Measurements from ENCODE around the gene DTX2.
"Not testable (repeated sequence)": the region's sequence is repeated elsewhere in the genome, so short reads cannot be mapped to it uniquely, and the experiment has no call there.

- not testable (repeated sequence) for TF ChIP-seq CTCF (IDR thresholded peaks at IDR 0.05; ENCODE audit: poor library complexity, severe bottlenecking); TAF1 (IDR thresholded peaks at IDR 0.05; ENCODE audit: low read depth); RAD21 (conservative IDR thresholded peaks at IDR 0.05); POLR2AphosphoS5 (IDR thresholded peaks at IDR 0.05); EZH2 (IDR thresholded peaks at IDR 0.05; ENCODE audit: borderline replicate concordance, insufficient read depth, low read length, poor library complexity, severe bottlenecking); EP300 (conservative IDR thresholded peaks at IDR 0.05; ENCODE audit: poor library complexity, severe bottlenecking)
- TF ChIP-seq, protein P1, sequence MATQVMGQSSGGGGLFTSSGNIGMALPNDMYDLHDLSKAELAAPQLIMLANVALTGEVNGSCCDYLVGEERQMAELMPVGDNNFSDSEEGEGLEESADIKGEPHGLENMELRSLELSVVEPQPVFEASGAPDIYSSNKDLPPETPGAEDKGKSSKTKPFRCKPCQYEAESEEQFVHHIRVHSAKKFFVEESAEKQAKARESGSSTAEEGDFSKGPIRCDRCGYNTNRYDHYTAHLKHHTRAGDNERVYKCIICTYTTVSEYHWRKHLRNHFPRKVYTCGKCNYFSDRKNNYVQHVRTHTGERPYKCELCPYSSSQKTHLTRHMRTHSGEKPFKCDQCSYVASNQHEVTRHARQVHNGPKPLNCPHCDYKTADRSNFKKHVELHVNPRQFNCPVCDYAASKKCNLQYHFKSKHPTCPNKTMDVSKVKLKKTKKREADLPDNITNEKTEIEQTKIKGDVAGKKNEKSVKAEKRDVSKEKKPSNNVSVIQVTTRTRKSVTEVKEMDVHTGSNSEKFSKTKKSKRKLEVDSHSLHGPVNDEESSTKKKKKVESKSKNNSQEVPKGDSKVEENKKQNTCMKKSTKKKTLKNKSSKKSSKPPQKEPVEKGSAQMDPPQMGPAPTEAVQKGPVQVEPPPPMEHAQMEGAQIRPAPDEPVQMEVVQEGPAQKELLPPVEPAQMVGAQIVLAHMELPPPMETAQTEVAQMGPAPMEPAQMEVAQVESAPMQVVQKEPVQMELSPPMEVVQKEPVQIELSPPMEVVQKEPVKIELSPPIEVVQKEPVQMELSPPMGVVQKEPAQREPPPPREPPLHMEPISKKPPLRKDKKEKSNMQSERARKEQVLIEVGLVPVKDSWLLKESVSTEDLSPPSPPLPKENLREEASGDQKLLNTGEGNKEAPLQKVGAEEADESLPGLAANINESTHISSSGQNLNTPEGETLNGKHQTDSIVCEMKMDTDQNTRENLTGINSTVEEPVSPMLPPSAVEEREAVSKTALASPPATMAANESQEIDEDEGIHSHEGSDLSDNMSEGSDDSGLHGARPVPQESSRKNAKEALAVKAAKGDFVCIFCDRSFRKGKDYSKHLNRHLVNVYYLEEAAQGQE (IDR thresholded peaks at IDR 0.05; ENCODE audit: borderline replicate concordance), result not testable (repeated sequence)
Observed at GRCh38 chr7:76485822-76486610, 24.5 kb downstream of the DTX2 start.
